HuH-7 (cell line): ENCODE results near the gene MARVELD3.

ENCODE experiments used
- DNase-seq: peaks from one replicate; pipeline ENCODE4 v3.0.0; 2011; ENCODE audit warnings: low spot score

The MARVELD3 gene

GRCh38 chr16:71623597-71623996 lies 2.4 kb upstream of the MARVELD3 start:
- peak; percentile 59 for DNase-seq

- no peak for DNase-seq
Observed at GRCh38 chr16:71625113-71625850, 702 bp upstream of the MARVELD3 start.

GRCh38 chr16:71626858-71627213 lies 852 bp downstream of the MARVELD3 start:
- DNase-seq = no peak

- DNase-seq = no peak
Observed at GRCh38 chr16:71627731-71628181, 1.8 kb downstream of the MARVELD3 start.

GRCh38 chr16:71628810-71629209 lies 2.8 kb downstream of the MARVELD3 start:
- no peak for DNase-seq

GRCh38 chr16:71629278-71630016 lies 3.5 kb downstream of the MARVELD3 start:
- DNase-seq = no peak

GRCh38 chr16:71630808-71631207 lies 4.8 kb downstream of the MARVELD3 start:
- DNase-seq = no peak

- no peak for DNase-seq
Observed at GRCh38 chr16:71631776-71632175, 5.8 kb downstream of the MARVELD3 start.

- no peak for DNase-seq
Observed at GRCh38 chr16:71635632-71636031, 9.6 kb downstream of the MARVELD3 start.

GRCh38 chr16:71637398-71637797 lies 11.4 kb downstream of the MARVELD3 start:
- DNase-seq = no peak

GRCh38 chr16:71645450-71645849 lies 19.5 kb downstream of the MARVELD3 start:
- DNase-seq = peak; percentile 72

- no peak for DNase-seq
Observed at GRCh38 chr16:71647391-71647790, 21.4 kb downstream of the MARVELD3 start.

- DNase-seq = no peak
Observed at GRCh38 chr16:71648162-71648561, 22.2 kb downstream of the MARVELD3 start.

GRCh38 chr16:71648921-71649320 lies 22.9 kb downstream of the MARVELD3 start:
- no peak for DNase-seq

GRCh38 chr16:71649704-71650103 lies 23.7 kb downstream of the MARVELD3 start:
- DNase-seq = no peak

GRCh38 chr16:71658771-71659170 lies 32.8 kb downstream of the MARVELD3 start:
- no peak for DNase-seq

- DNase-seq = no peak
Observed at GRCh38 chr16:71659471-71659870, 33.5 kb downstream of the MARVELD3 start.

- DNase-seq = no peak
Observed at GRCh38 chr16:71666264-71666663, 40.3 kb downstream of the MARVELD3 start.

- DNase-seq = peak; percentile 45
Observed at GRCh38 chr16:71666928-71667707, 41.1 kb downstream of the MARVELD3 start.

- DNase-seq = no peak
Observed at GRCh38 chr16:71669926-71670536, 44.0 kb downstream of the MARVELD3 start.

GRCh38 chr16:71670537-71670936 lies 44.6 kb downstream of the MARVELD3 start:
- peak; percentile 50 for DNase-seq

GRCh38 chr16:71671165-71671564 lies 45.2 kb downstream of the MARVELD3 start:
- no peak for DNase-seq
